Vagina (tissue), 2 donors: Measurements from ENCODE around the gene ACTL10. TPM values are rescaled to one million over a fixed set of nuclear protein-coding genes. Genes with fewer than 3 reads are reported as not detected.

Source experiments
- DNase-seq, 2 donors: peaks; one replicate each; pipeline ENCODE4 v3.0.0-alpha.2; 2017; ENCODE audit errors: extremely low spot score in 2 of 2
- H3K27ac ChIP-seq: fragments of 200-600 bp; sonication (generic); one replicate; pipeline ENCODE4 v1.5.1; 2019
- H3K27me3 ChIP-seq: fragments of 200-600 bp; sonication (generic); one replicate; pipeline ENCODE4 v1.5.1; 2019
- H3K36me3 ChIP-seq, 2 donors: fragments of 200-600 bp; sonication (generic); one replicate each; pipeline ENCODE4 v1.5.1; 2017 to 2019
- H3K4me1 ChIP-seq: fragments of 200-600 bp; sonication (generic); one replicate; pipeline ENCODE4 v1.5.1; 2019
- H3K4me3 ChIP-seq, 2 donors: fragments of 200-600 bp; sonication (generic); 1 replicate in 1 of 2; 2 replicates in 1 of 2; pipeline ENCODE4 v1.5.1; 2016 to 2019
- H3K9me3 ChIP-seq: fragments of 200-600 bp; sonication (generic); one replicate; pipeline ENCODE4 v1.5.1; 2019
- CTCF ChIP-seq, 3 experiments: fragments of 450-650 bp in 2 of 3; fragments of 200-600 bp in 1 of 3; sonication (generic) in 1 of 3; IDR thresholded peaks; one replicate each; pipeline ENCODE4 v1.5.1; 2017 to 2019; ENCODE audit warnings: antibody characterized with exemption in 3 of 3, mild to moderate bottlenecking in 2 of 3, moderate library complexity in 2 of 3
- POLR2A ChIP-seq, 2 donors: fragments of 450-650 bp; IDR thresholded peaks; one replicate each; pipeline ENCODE4 v1.6.1; 2017; ENCODE audit warnings: antibody characterized with exemption in 2 of 2, mild to moderate bottlenecking in 2 of 2, moderate library complexity in 2 of 2
- POLR2AphosphoS5 ChIP-seq, 2 donors: sonication (generic); formaldehyde crosslinking; IDR thresholded peaks; one replicate each; pipeline ENCODE4 v1.9.0; 2017; ENCODE audit warnings: antibody characterized with exemption in 2 of 2, mild to moderate bottlenecking in 2 of 2, low read depth in 1 of 2; ENCODE audit not compliant: insufficient read depth in 1 of 2
- intact Hi-C: fragments of 100-400 bp; cut with DNase I; formaldehyde crosslinking; loops from one replicate; pipeline ENCODE4 v1.15.1; 2023
- total RNA-seq: library from RNA; depleted of rRNA; stranded (reverse); fragments of >200 nt; gene quantifications from one replicate; pipeline ENCODE4 v1.2.3, GENCODE V29; 2016

The ACTL10 gene
- total RNA-seq, 1 donor from 2014 or later = 1.5 TPM

DNA sequence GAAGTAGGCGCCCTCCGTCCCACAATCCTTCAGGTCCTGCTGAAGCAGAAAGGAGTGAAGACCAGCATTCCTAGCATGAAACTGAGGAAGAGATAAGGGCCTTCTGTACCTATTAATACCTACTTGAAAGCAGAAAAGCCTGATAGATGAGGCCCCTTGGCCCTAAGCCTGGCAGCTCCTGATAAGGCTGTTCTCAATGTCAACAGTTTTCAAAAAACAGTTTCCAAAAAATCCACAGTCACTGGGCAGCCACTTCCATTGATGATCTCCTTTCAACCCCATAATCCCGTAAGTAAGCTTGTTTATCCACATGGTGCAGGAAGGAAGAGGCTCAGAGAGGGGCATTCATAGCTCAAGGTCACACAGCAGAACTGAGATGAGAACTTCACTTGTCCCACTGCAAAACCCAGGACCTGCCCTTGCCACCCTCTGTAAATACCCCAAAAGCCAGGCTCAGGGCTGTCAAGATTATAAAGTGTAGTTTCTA is 22.2 kb downstream of the ACTL10 start:
- no peak overlapping the region for H3K4me3 ChIP-seq
- no peak for DNase-seq
- H3K9me3 ChIP-seq = no peaks in the 10 kb centered on the region
- TF ChIP-seq CTCF (IDR thresholded peaks at IDR 0.05) (no peak), POLR2AphosphoS5 (IDR thresholded peaks at IDR 0.05; ENCODE audit: insufficient read depth in 1 of 2, low read depth in 1 of 2) (no peak), POLR2A (IDR thresholded peaks at IDR 0.05) (no peak)
- no peak overlapping the region for H3K27ac ChIP-seq
- no peaks in the 10 kb centered on the region for H3K27me3 ChIP-seq
- intact Hi-C loops = no loop called here
- no peaks in the 10 kb centered on the region for H3K36me3 ChIP-seq
- H3K4me1 ChIP-seq = peaks cover 24% of the 10 kb centered on the region

GRCh38 chr20:33689493-33689892 is 22.8 kb downstream of the ACTL10 start:
- intact Hi-C loops = no loop called here
- no peak for TF ChIP-seq CTCF (IDR thresholded peaks at IDR 0.05)
- TF ChIP-seq POLR2AphosphoS5 (IDR thresholded peaks at IDR 0.05; ENCODE audit: insufficient read depth in 1 of 2, low read depth in 1 of 2) = no peak
- TF ChIP-seq POLR2A (IDR thresholded peaks at IDR 0.05) = no peak
- H3K4me1 ChIP-seq = peaks cover 23% of the 10 kb centered on the region
- no peaks in the 10 kb centered on the region for H3K36me3 ChIP-seq
- H3K27ac ChIP-seq = no peak overlapping the region
- no peak overlapping the region for H3K4me3 ChIP-seq
- no peaks in the 10 kb centered on the region for H3K9me3 ChIP-seq
- no peaks in the 10 kb centered on the region for H3K27me3 ChIP-seq
- no peak for DNase-seq

GRCh38 chr20:33689973-33690372 is 23.2 kb downstream of the ACTL10 start:
- intact Hi-C loops = no loop called here
- TF ChIP-seq CTCF (IDR thresholded peaks at IDR 0.05) (no peak), POLR2A (IDR thresholded peaks at IDR 0.05) (no peak), POLR2AphosphoS5 (IDR thresholded peaks at IDR 0.05; ENCODE audit: insufficient read depth in 1 of 2, low read depth in 1 of 2) (no peak)

GRCh38 chr20:33693289-33693688 is 26.5 kb downstream of the ACTL10 start:
- no peak for TF ChIP-seq POLR2A (IDR thresholded peaks at IDR 0.05)
- Histone ChIP-seq H3K27ac (peak overlapping the region; percentile 73), H3K36me3 (no peaks in the 10 kb centered on the region), H3K4me1 (peaks cover 27% of the 10 kb centered on the region), H3K27me3 (no peaks in the 10 kb centered on the region), H3K4me3 (no peak overlapping the region), H3K9me3 (no peaks in the 10 kb centered on the region)
- intact Hi-C loops = no loop called here
- DNase-seq = no peak

More at GRCh38 chr20:33689973-33690372, 23.2 kb downstream of the ACTL10 start:
- H3K9me3 ChIP-seq = no peaks in the 10 kb centered on the region
- H3K27ac ChIP-seq = no peak overlapping the region
- DNase-seq = no peak
- no peak overlapping the region for H3K4me3 ChIP-seq
- H3K4me1 ChIP-seq = peaks cover 18% of the 10 kb centered on the region
- no peaks in the 10 kb centered on the region for H3K36me3 ChIP-seq
- H3K27me3 ChIP-seq = no peaks in the 10 kb centered on the region

- Histone ChIP-seq H3K4me3 (no peak overlapping the region), H3K27me3 (no peaks in the 10 kb centered on the region), H3K36me3 (no peaks in the 10 kb centered on the region), H3K9me3 (no peaks in the 10 kb centered on the region), H3K27ac (peak overlapping the region; percentile 73), H3K4me1 (peaks cover 27% of the 10 kb centered on the region)
- DNase-seq = no peak
- no peak for TF ChIP-seq CTCF (IDR thresholded peaks at IDR 0.05)
- peak in 1 of 2 donors; percentile 23 for TF ChIP-seq POLR2AphosphoS5 (IDR thresholded peaks at IDR 0.05; ENCODE audit: insufficient read depth in 1 of 2, low read depth in 1 of 2)
- TF ChIP-seq POLR2A (IDR thresholded peaks at IDR 0.05) = no peak
- intact Hi-C loops = no loop called here
Observed at GRCh38 chr20:33693741-33694638, 27.2 kb downstream of the ACTL10 start.
